Neural progenitor cell (in vitro differentiated cells): ENCODE data around the gene TNIP2.

Experiments used
- CTCF ChIP-seq: fragments of 200-600 bp; sonication (generic); IDR thresholded peaks from 2 replicates; pipeline ENCODE4 v1.5.1; 2017; ENCODE audit warnings: antibody characterized with exemption, mild to moderate bottlenecking
- EZH2 ChIP-seq: fragments of 200-600 bp; sonication (generic); IDR thresholded peaks from 2 replicates; pipeline ENCODE4 v1.6.1; 2017; ENCODE audit warnings: antibody characterized with exemption, mild to moderate bottlenecking, moderate library complexity
- EZH2phosphoT487 ChIP-seq: fragments of 200-600 bp; sonication (generic); IDR thresholded peaks from 2 replicates; pipeline ENCODE4 v1.6.1; 2017; ENCODE audit warnings: antibody characterized with exemption

- TF ChIP-seq CTCF (no peak), EZH2 (no peak), EZH2phosphoT487 (no peak)
Measured at GRCh38 chr4:2696423-2696822, 59.7 kb downstream of the TNIP2 start.
